ENCODE results near the gene CBX8. TPM values are rescaled to one million over a fixed set of nuclear protein-coding genes. Genes with fewer than 3 reads are reported as not detected.
"Not testable (repeated sequence)": the region's sequence is repeated elsewhere in the genome, so short reads cannot be mapped to it uniquely, and the experiment has no call there.

CBX8 gene
- total RNA-seq, 2 donors from 2014 or later, result 6.0 to 7.2 TPM

- H3K36me3 Mint-ChIP-seq (ENCODE audit: insufficient read depth in 2 of 2), result peaks cover 0 to 3% of the 10 kb centered on the region in 2 donors
- peak overlapping the region; percentile 61 for H3K27ac Mint-ChIP-seq
- DNase-seq, result peak; percentile 36 to 50
Observed at GRCh38 chr17:79777120-79777893, 19.6 kb downstream of the CBX8 start.

GRCh38 chr17:79776376-79777119, 20.3 kb downstream of the CBX8 start:
- Mint-ChIP-seq H3K4me1 (ENCODE audit: low read depth) (peaks cover 36% of the 10 kb centered on the region), H3K36me3 (ENCODE audit: insufficient read depth in 2 of 2) (peaks cover 0 to 3% of the 10 kb centered on the region in 2 donors), H3K27me3 (ENCODE audit: low read depth) (peaks cover 75% of the 10 kb centered on the region)

More at GRCh38 chr17:79777120-79777893, 19.6 kb downstream of the CBX8 start:
- peaks cover 43% of the 10 kb centered on the region for H3K4me1 Mint-ChIP-seq (ENCODE audit: low read depth)
- peak; percentile 39 to 52 for ATAC-seq (replicated peaks in 1 of 2)
- H3K9me3 Mint-ChIP-seq, result no peaks in the 10 kb centered on the region
- peak overlapping the region; percentile 78 for H3K4me3 Mint-ChIP-seq
- peaks cover 77% of the 10 kb centered on the region for H3K27me3 Mint-ChIP-seq (ENCODE audit: low read depth)

DNA sequence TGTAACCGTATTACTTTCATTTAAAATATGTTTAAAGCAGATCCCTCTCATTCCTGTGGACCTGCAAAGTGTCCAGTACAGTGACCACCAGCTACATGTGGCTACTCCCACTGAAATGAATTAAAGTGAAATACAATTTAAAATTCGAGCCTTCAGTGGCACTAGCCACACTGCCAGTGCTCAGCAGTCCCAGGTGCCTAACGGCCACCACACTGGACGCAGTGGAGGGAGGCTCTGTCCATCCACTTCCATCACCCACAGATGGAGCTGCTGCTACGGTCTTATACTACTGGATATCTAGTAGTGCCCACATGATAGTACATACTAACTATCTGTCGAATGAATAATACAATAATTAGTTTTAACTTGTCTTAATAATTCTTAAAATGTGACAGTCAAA, 21.2 kb downstream of the CBX8 start:
- ATAC-seq (replicated peaks in 1 of 2), result no peak
- DNase-seq, result no peak
- H3K36me3 Mint-ChIP-seq (ENCODE audit: insufficient read depth in 2 of 2), result peaks cover 0 to 3% of the 10 kb centered on the region in 2 donors
- no peak overlapping the region for H3K4me3 Mint-ChIP-seq
- H3K27ac Mint-ChIP-seq, result no peak overlapping the region
- H3K9me3 Mint-ChIP-seq, result no peaks in the 10 kb centered on the region
- peaks cover 26% of the 10 kb centered on the region for H3K4me1 Mint-ChIP-seq (ENCODE audit: low read depth)
- H3K27me3 Mint-ChIP-seq (ENCODE audit: low read depth), result peaks cover 65% of the 10 kb centered on the region

More at GRCh38 chr17:79776376-79777119, 20.3 kb downstream of the CBX8 start:
- DNase-seq (no peak), ATAC-seq (replicated peaks in 1 of 2) (no peak)
- Mint-ChIP-seq H3K9me3 (no peaks in the 10 kb centered on the region), H3K4me3 (peak overlapping the region; percentile 78), H3K27ac (peak overlapping the region; percentile 61)

DNA sequence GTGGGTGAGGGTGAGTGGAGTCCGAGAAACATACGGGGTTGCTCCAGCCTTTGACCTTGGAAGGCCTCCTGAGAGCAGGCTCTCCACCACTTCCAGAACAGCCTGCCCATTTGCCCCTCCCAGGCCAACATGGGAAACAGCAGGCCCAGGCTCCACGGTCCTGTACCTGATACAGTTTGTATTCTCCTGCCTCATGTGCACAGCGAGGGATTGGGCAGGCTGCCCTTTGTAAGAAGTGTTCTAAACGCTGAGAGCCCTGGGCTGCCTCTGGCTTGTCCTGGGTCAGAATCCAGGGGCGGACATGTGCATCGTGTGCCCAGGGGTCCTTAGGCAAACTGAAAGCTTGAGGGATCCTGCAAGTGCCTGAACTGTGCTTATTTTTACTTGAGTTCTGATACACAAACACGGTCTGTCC, 22.3 kb downstream of the CBX8 start:
- Mint-ChIP-seq H3K27me3 (ENCODE audit: low read depth) (peaks cover 56% of the 10 kb centered on the region), H3K4me1 (ENCODE audit: low read depth) (peaks cover 18% of the 10 kb centered on the region), H3K9me3 (no peaks in the 10 kb centered on the region), H3K4me3 (no peak overlapping the region), H3K27ac (no peak overlapping the region), H3K36me3 (ENCODE audit: insufficient read depth in 2 of 2) (peaks cover 0 to 3% of the 10 kb centered on the region in 2 donors)
- DNase-seq, result no peak
- ATAC-seq (replicated peaks in 1 of 2), result no peak

DNA sequence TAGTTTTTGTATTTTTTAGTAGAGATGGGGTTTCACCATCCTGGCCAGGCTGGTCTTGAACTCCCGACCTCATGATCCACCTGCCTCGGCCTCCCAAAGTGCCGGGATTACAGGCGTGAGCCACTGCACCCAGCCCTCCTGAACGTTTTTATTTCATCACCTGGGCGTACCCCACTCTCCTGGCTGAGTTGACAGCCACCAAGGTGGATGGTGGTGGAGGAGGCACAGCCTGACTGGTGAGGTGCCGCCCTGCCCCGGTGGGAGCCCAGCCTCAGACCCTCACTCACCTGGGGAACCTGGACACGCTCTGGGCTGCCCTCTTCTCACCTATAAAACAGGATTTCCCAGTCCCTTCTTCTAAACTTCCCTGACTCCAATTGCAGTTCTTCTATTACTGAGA, 24.2 kb downstream of the CBX8 start:
- H3K4me3 Mint-ChIP-seq; H3K36me3 Mint-ChIP-seq (ENCODE audit: insufficient read depth in 2 of 2); H3K9me3 Mint-ChIP-seq; H3K4me1 Mint-ChIP-seq (ENCODE audit: low read depth); DNase-seq; ATAC-seq (replicated peaks in 1 of 2): not testable (repeated sequence)
- H3K27ac Mint-ChIP-seq, result peak overlapping the region; percentile 22
- H3K27me3 Mint-ChIP-seq (ENCODE audit: low read depth), result peaks cover 59% of the 10 kb centered on the region

DNA sequence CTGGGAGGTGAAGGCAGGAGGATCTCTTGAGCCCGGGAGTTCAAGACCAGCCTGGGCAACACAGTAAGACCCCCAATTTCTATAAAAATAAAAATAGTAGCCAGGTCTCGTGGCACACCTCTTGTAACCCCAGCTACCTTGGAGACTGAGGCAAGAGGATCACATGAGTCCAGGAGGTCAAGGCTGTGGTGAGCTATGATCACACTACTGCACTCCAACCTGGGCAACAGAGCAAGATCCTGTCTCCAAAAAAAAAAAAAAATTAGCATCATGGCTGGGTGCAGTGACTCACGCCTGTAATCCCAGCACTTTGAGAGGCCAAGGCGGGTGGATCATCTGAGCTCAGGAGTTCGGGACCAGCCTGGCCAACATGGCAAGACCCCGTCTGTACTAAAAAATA, 25.6 kb downstream of the CBX8 start:
- H3K9me3 Mint-ChIP-seq, result no peaks in the 10 kb centered on the region
- peaks cover 54% of the 10 kb centered on the region for H3K27me3 Mint-ChIP-seq (ENCODE audit: low read depth)

GRCh38 chr17:79769570-79770506, 27.0 kb downstream of the CBX8 start:
- no peak for DNase-seq
- Mint-ChIP-seq H3K27me3 (ENCODE audit: low read depth) (peaks cover 40% of the 10 kb centered on the region), H3K27ac (no peak overlapping the region), H3K9me3 (no peaks in the 10 kb centered on the region), H3K4me1 (ENCODE audit: low read depth) (no peaks in the 10 kb centered on the region), H3K4me3 (no peak overlapping the region), H3K36me3 (ENCODE audit: insufficient read depth in 2 of 2) (no peaks in the 10 kb centered on the region)
- ATAC-seq (replicated peaks in 1 of 2), result no peak

More for the DNA sequence above, 25.6 kb downstream of the CBX8 start:
- ATAC-seq (replicated peaks in 1 of 2) (no peak), DNase-seq (no peak)
- no peak overlapping the region for H3K27ac Mint-ChIP-seq
- no peaks in the 10 kb centered on the region for H3K36me3 Mint-ChIP-seq (ENCODE audit: insufficient read depth in 2 of 2)
- no peaks in the 10 kb centered on the region for H3K4me1 Mint-ChIP-seq (ENCODE audit: low read depth)
- no peak overlapping the region for H3K4me3 Mint-ChIP-seq

DNA sequence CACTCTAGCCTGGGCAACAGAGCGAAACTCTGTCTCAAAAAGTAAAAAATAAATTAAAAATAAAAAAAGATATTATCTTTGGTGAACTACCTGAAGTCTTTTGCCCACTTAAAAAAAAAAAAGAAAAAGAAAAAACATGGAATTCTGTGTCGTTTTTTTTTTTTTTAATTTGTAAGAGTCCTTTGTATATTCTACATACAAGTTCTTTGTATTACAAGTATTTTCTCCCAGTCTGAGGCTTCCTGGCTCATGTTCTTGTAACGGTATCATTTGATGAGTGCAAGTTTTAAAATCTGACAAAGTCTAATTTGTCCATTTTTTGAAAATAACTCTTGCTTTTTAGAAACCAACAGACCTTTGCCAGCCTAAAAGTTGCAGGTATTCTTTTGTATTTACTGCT, 31.2 kb downstream of the CBX8 start:
- H3K4me3 Mint-ChIP-seq, result no peak overlapping the region
- H3K4me1 Mint-ChIP-seq (ENCODE audit: low read depth), result no peaks in the 10 kb centered on the region
- H3K9me3 Mint-ChIP-seq, result no peaks in the 10 kb centered on the region
- no peaks in the 10 kb centered on the region for H3K36me3 Mint-ChIP-seq (ENCODE audit: insufficient read depth in 2 of 2)
- peaks cover 16% of the 10 kb centered on the region for H3K27me3 Mint-ChIP-seq (ENCODE audit: low read depth)
- ATAC-seq (replicated peaks in 1 of 2) (no peak), DNase-seq (no peak)
- no peak overlapping the region for H3K27ac Mint-ChIP-seq

DNA sequence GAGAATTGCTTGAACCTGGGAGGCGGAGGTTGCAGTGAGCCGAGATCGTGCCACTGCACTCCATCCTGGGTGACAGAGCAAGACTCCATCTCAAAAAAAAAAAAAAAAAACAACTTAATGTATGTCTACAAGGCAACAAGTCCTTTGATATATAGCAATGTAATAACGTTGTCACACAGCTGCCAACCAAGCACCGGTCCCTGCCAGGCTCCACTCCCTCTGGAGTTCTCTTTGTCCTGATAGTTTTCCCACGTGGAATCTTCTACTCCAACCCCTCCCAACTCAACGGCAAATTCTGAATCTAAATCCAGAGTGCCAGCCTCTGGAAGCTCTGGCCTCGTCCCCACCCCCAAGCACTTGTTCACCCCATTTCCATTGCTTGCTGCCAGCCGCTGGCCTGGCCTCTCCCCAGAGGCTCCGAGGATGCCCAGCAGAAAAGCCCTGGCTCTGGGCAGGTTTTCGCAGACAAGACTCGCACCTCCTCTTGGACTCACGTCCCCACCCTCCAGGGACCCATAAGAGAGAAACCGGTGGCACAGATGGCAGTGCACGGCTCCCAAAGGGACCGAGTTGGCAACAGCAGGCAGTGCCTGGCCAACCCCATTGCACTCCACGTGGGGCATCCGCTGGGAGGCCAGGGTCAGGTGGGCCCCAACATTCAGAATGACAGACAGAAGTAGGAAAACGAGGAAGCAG, 34.8 kb downstream of the CBX8 start:
- Mint-ChIP-seq H3K36me3 (ENCODE audit: insufficient read depth in 2 of 2) (no peaks in the 10 kb centered on the region), H3K9me3 (no peaks in the 10 kb centered on the region), H3K27me3 (ENCODE audit: low read depth) (peaks cover 6% of the 10 kb centered on the region), H3K27ac (no peak overlapping the region), H3K4me1 (ENCODE audit: low read depth) (no peaks in the 10 kb centered on the region), H3K4me3 (no peak overlapping the region)
- ATAC-seq (replicated peaks in 1 of 2), result no peak
- no peak for DNase-seq

DNA sequence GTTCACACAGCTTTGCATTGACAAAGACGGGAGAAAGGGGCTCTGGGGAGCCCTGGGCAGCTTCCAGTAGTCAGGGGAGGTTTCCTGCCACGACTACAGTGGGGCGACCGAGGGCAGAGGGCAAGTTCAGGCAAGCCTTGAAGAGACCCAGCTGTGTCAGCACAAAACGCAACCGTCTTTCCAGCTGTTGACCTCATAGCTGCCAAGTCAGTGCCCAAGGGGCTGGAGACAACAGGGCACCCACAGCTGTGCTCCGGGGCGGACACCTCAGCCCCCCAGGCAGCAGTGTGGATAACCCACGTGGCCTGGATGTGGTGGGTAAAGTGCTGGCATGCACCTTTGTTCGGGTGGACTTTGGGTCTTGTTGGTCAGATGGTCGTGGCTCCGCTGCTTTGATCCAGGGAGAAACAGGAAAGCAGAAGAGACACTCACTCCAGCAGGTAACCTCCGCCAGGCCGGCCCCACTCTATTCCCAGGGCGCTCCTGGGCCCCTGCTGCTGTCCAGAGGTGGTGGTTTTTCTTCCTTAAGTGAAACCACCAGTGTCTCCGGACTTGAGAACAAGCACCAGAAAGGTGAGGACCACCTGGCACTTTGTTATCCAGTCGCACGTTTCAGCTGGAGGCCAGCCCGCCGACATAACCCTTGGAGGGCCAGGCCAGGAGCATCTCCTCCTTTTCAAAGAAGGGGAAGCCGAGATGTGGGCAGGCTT, 36.5 kb downstream of the CBX8 start:
- Mint-ChIP-seq H3K27ac (no peak overlapping the region), H3K9me3 (no peaks in the 10 kb centered on the region), H3K36me3 (ENCODE audit: insufficient read depth in 2 of 2) (no peaks in the 10 kb centered on the region), H3K4me3 (no peak overlapping the region), H3K4me1 (ENCODE audit: low read depth) (no peaks in the 10 kb centered on the region), H3K27me3 (ENCODE audit: low read depth) (peaks cover 6% of the 10 kb centered on the region)
- DNase-seq (no peak), ATAC-seq (replicated peaks in 1 of 2) (no peak)

GRCh38 chr17:79758271-79758670, 38.6 kb downstream of the CBX8 start:
- H3K27ac Mint-ChIP-seq, result no peak overlapping the region
- H3K9me3 Mint-ChIP-seq, result no peaks in the 10 kb centered on the region
- H3K36me3 Mint-ChIP-seq (ENCODE audit: insufficient read depth in 2 of 2), result no peaks in the 10 kb centered on the region
- no peak for DNase-seq
- no peak overlapping the region for H3K4me3 Mint-ChIP-seq
- H3K4me1 Mint-ChIP-seq (ENCODE audit: low read depth), result no peaks in the 10 kb centered on the region
- no peak for ATAC-seq (replicated peaks in 1 of 2)
- peaks cover 6% of the 10 kb centered on the region for H3K27me3 Mint-ChIP-seq (ENCODE audit: low read depth)

Data from activated T-cell treated with anti-CD3 and anti-CD28 coated beads, Interleukin-2, amount 50 U/mL, for 72 hours (primary cell).